ENCODE results near the gene TP53I13.
"Not testable (repeated sequence)": the region's sequence is repeated elsewhere in the genome, so short reads cannot be mapped to it uniquely, and the experiment has no call there.

- not testable (repeated sequence) for TF ChIP-seq CTCF (conservative IDR thresholded peaks at IDR 0.05); ZFX (IDR thresholded peaks at IDR 0.05)
Measured at GRCh38 chr17:29558139-29558538, 10.4 kb upstream of the TP53I13 start.

Data from C4-2B (cell line).